Measurements from ENCODE around the gene RARB.

DNA sequence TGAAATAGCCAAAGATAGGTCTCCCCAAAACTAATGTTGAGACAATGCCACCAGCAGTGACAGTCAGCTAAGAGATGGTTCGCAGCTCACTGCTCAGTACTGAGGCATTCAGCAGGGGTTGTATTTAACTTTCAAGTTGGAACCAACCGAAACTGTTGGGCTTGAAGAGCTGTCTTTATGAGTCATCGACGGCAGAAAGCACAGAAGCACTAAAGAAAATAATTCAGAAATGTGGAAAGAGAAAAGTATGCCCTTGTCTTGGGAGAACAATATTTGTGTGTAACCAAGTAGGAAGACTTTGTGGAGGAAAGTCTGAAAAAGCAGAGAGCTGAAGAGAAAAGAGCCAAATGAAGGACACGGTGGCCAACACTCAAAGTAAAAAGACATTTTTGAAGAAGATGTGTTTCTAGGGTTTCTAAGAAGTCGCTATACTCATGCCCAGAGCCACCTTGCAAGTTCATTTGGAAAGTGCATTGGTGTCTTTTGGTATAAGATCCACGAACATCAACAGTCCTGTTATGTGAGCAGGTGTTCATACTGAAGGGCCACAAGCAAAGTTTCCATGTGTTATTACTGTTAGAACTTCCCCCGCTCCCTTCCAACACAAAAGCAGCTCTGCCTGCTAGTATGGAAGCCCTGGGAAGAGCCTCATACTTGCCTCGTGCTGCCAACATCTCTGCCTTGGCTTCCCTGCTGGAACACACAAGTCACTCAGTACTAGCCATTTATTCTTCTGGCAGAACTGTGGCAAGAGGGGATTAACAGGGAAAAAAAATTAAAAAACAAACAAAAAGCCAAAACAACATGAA, 4.1 kb upstream of the RARB start:
- TF ChIP-seq CTCF (IDR thresholded peaks at IDR 0.05; ENCODE audit: poor library complexity, severe bottlenecking) (no peak), EP300 (conservative IDR thresholded peaks at IDR 0.05; ENCODE audit: poor library complexity, severe bottlenecking) (no peak)
- TF ChIP-seq, protein P1, sequence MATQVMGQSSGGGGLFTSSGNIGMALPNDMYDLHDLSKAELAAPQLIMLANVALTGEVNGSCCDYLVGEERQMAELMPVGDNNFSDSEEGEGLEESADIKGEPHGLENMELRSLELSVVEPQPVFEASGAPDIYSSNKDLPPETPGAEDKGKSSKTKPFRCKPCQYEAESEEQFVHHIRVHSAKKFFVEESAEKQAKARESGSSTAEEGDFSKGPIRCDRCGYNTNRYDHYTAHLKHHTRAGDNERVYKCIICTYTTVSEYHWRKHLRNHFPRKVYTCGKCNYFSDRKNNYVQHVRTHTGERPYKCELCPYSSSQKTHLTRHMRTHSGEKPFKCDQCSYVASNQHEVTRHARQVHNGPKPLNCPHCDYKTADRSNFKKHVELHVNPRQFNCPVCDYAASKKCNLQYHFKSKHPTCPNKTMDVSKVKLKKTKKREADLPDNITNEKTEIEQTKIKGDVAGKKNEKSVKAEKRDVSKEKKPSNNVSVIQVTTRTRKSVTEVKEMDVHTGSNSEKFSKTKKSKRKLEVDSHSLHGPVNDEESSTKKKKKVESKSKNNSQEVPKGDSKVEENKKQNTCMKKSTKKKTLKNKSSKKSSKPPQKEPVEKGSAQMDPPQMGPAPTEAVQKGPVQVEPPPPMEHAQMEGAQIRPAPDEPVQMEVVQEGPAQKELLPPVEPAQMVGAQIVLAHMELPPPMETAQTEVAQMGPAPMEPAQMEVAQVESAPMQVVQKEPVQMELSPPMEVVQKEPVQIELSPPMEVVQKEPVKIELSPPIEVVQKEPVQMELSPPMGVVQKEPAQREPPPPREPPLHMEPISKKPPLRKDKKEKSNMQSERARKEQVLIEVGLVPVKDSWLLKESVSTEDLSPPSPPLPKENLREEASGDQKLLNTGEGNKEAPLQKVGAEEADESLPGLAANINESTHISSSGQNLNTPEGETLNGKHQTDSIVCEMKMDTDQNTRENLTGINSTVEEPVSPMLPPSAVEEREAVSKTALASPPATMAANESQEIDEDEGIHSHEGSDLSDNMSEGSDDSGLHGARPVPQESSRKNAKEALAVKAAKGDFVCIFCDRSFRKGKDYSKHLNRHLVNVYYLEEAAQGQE (IDR thresholded peaks at IDR 0.05; ENCODE audit: borderline replicate concordance), result no peak

Measured in neural cell (in vitro differentiated cells).